Mesothelial cell of epicardium (in vitro differentiated cells): Measurements from ENCODE around the gene RPS6KL1. TPM values are rescaled to one million over a fixed set of nuclear protein-coding genes. Genes with fewer than 3 reads are reported as not detected.

ENCODE experiments used
- DNase-seq, 2 experiments: peaks; one replicate each; pipeline ENCODE4 v3.0.0; 2021; ENCODE audit warnings: low spot score in 2 of 2; ENCODE audit not compliant: unreplicated experiment in 2 of 2
- H3K27ac Mint-ChIP-seq: 2 replicates; pipeline ENCODE4 v1.8.0; 2021; ENCODE audit warnings: mixed read lengths
- H3K27me3 Mint-ChIP-seq: 2 replicates; pipeline ENCODE4 v1.8.0; 2021; ENCODE audit warnings: low read depth, mixed read lengths
- H3K36me3 Mint-ChIP-seq: 2 replicates; pipeline ENCODE4 v1.8.0; 2021; ENCODE audit warnings: mixed read lengths
- H3K4me1 Mint-ChIP-seq: 2 replicates; pipeline ENCODE4 v1.8.0; 2021; ENCODE audit warnings: mixed read lengths
- H3K4me3 Mint-ChIP-seq: 2 replicates; pipeline ENCODE4 v1.8.0; 2021; ENCODE audit warnings: mild to moderate bottlenecking, moderate library complexity, mixed read lengths
- H3K9me3 Mint-ChIP-seq: 2 replicates; pipeline ENCODE4 v1.8.0; 2021; ENCODE audit warnings: mixed read lengths
- CTCF ChIP-seq: fragments of 200-600 bp; sonication (generic); IDR thresholded peaks from one replicate; pipeline ENCODE4 v1.5.0; 2021; ENCODE audit warnings: antibody characterized with exemption; ENCODE audit not compliant: unreplicated experiment
- total RNA-seq: library from RNA; stranded (reverse); gene quantifications from 3 replicates; pipeline ENCODE4 v1.2.1, GENCODE V29; 2021

The RPS6KL1 gene
- total RNA-seq, 1 donor from 2014 or later = 1.1 TPM

- Mint-ChIP-seq H3K9me3 (no peaks in the 10 kb centered on the region), H3K36me3 (no peaks in the 10 kb centered on the region), H3K27me3 (peaks cover 23% of the 10 kb centered on the region), H3K27ac (no peak overlapping the region), H3K4me1 (no peaks in the 10 kb centered on the region), H3K4me3 (no peak overlapping the region)
- TF ChIP-seq CTCF = no peak
- no peak for DNase-seq
Observed at GRCh38 chr14:74920281-74920680, 2.8 kb downstream of the RPS6KL1 start.

GRCh38 chr14:74919421-74920165, 3.5 kb downstream of the RPS6KL1 start:
- peaks cover 17% of the 10 kb centered on the region for H3K27me3 Mint-ChIP-seq
- no peak overlapping the region for H3K27ac Mint-ChIP-seq
- no peak for TF ChIP-seq CTCF
- no peak overlapping the region for H3K4me3 Mint-ChIP-seq
- no peaks in the 10 kb centered on the region for H3K36me3 Mint-ChIP-seq
- no peak for DNase-seq
- no peaks in the 10 kb centered on the region for H3K9me3 Mint-ChIP-seq
- no peaks in the 10 kb centered on the region for H3K4me1 Mint-ChIP-seq

GRCh38 chr14:74918380-74918779, 4.7 kb downstream of the RPS6KL1 start:
- no peak for DNase-seq
- no peaks in the 10 kb centered on the region for H3K9me3 Mint-ChIP-seq
- H3K4me1 Mint-ChIP-seq = peaks cover 2% of the 10 kb centered on the region
- no peaks in the 10 kb centered on the region for H3K36me3 Mint-ChIP-seq
- no peak overlapping the region for H3K27ac Mint-ChIP-seq
- no peak for TF ChIP-seq CTCF
- peaks cover 9% of the 10 kb centered on the region for H3K27me3 Mint-ChIP-seq
- H3K4me3 Mint-ChIP-seq = no peak overlapping the region

GRCh38 chr14:74917646-74918081, 5.4 kb downstream of the RPS6KL1 start:
- no peak for TF ChIP-seq CTCF
- no peak for DNase-seq
- H3K4me1 Mint-ChIP-seq = peaks cover 2% of the 10 kb centered on the region
- no peaks in the 10 kb centered on the region for H3K36me3 Mint-ChIP-seq
- H3K4me3 Mint-ChIP-seq = no peak overlapping the region
- no peaks in the 10 kb centered on the region for H3K9me3 Mint-ChIP-seq
- H3K27me3 Mint-ChIP-seq = peaks cover 9% of the 10 kb centered on the region
- H3K27ac Mint-ChIP-seq = peak overlapping the region; percentile 31

- H3K36me3 Mint-ChIP-seq = no peaks in the 10 kb centered on the region
- no peaks in the 10 kb centered on the region for H3K9me3 Mint-ChIP-seq
- peaks cover 4% of the 10 kb centered on the region for H3K27me3 Mint-ChIP-seq
- peaks cover 2% of the 10 kb centered on the region for H3K4me1 Mint-ChIP-seq
- H3K4me3 Mint-ChIP-seq = no peak overlapping the region
- DNase-seq = no peak
- H3K27ac Mint-ChIP-seq = peak overlapping the region; percentile 31
- no peak for TF ChIP-seq CTCF
Observed at GRCh38 chr14:74917178-74917543, 5.9 kb downstream of the RPS6KL1 start.
